WTC11 (cell line): Measurements from ENCODE around the gene QTRT2.

Source experiments
- CREM ChIP-seq: sonication (generic); formaldehyde crosslinking; IDR thresholded peaks from 2 replicates; pipeline ENCODE4 v1.8.1; 2022; ENCODE audit warnings: mild to moderate bottlenecking, missing genetic modification reagents, moderate library complexity
- CTCF ChIP-seq: fragments of 200-600 bp; IDR thresholded peaks from 2 replicates; pipeline ENCODE4 v1.8.0; 2022; ENCODE audit warnings: antibody characterized with exemption
- FOXJ3 ChIP-seq: sonication (generic); formaldehyde crosslinking; IDR thresholded peaks from 2 replicates; pipeline ENCODE4 v1.9.0; 2021; ENCODE audit warnings: missing genetic modification reagents, mild to moderate bottlenecking, borderline replicate concordance
- FOXK1 ChIP-seq: sonication (generic); formaldehyde crosslinking; IDR thresholded peaks from 2 replicates; pipeline ENCODE4 v1.8.0; 2022; ENCODE audit warnings: mild to moderate bottlenecking, moderate library complexity, missing genetic modification reagents

GRCh38 chr3:114043205-114043604 is 13.3 kb upstream of the QTRT2 start:
- no peak for TF ChIP-seq CREM (CRISPR knock-in tag)
- no peak for TF ChIP-seq CTCF
- no peak for TF ChIP-seq FOXJ3 (CRISPR knock-in tag)
- no peak for TF ChIP-seq FOXK1 (CRISPR knock-in tag)
